T1000 (cell line): ENCODE data around the gene RAB9B.

Experiments used
- DNase-seq: peaks from one replicate; lab custom pipeline; 2025; ENCODE audit warnings: mixed read lengths; lab: John Stamatoyannopoulos, UW

Gene RAB9B

GRCh38 chrX:103811858-103812257 is 20.2 kb downstream of the RAB9B start:
- no peak for DNase-seq

- no peak for DNase-seq
These were observed 25.1 kb downstream of the RAB9B start for GRCh38 chrX:103806862-103807474.

- no peak for DNase-seq
These were observed 26.2 kb downstream of the RAB9B start for GRCh38 chrX:103805860-103806259.

GRCh38 chrX:103800318-103800717 is 31.7 kb downstream of the RAB9B start:
- no peak for DNase-seq

- DNase-seq = no peak
These were observed 34.4 kb downstream of the RAB9B start for GRCh38 chrX:103797691-103798090.

GRCh38 chrX:103794119-103794518 is 37.9 kb downstream of the RAB9B start:
- no peak for DNase-seq

- no peak for DNase-seq
These were observed 38.5 kb downstream of the RAB9B start for GRCh38 chrX:103793545-103793940.

GRCh38 chrX:103792916-103793544 is 39.0 kb downstream of the RAB9B start:
- DNase-seq = no peak

- no peak for DNase-seq
These were observed 40.1 kb downstream of the RAB9B start for GRCh38 chrX:103791826-103792485.

- DNase-seq = no peak
These were observed 40.8 kb downstream of the RAB9B start for GRCh38 chrX:103791228-103791627.

- DNase-seq = no peak
These were observed 43.1 kb downstream of the RAB9B start for GRCh38 chrX:103789004-103789403.

GRCh38 chrX:103783971-103784370 is 48.1 kb downstream of the RAB9B start:
- DNase-seq = no peak

GRCh38 chrX:103783196-103783595 is 48.9 kb downstream of the RAB9B start:
- no peak for DNase-seq

GRCh38 chrX:103782640-103783039 is 49.4 kb downstream of the RAB9B start:
- DNase-seq = no peak

GRCh38 chrX:103781706-103782105 is 50.4 kb downstream of the RAB9B start:
- DNase-seq = no peak

- DNase-seq = no peak
These were observed 51.0 kb downstream of the RAB9B start for GRCh38 chrX:103781062-103781402.

- no peak for DNase-seq
These were observed 51.6 kb downstream of the RAB9B start for GRCh38 chrX:103780336-103781061.

GRCh38 chrX:103779141-103779789 is 52.8 kb downstream of the RAB9B start:
- DNase-seq = no peak

- DNase-seq = no peak
These were observed 55.5 kb downstream of the RAB9B start, which contains the start of gene PLP1 for GRCh38 chrX:103776546-103776945. Gene PLP1 (plus strand): TSS chrX:103776840. CDS start chrX:103776996, 156 bp downstream.

GRCh38 chrX:103774070-103774642 is 57.9 kb downstream of the RAB9B start:
- no peak for DNase-seq

- no peak for DNase-seq
These were observed 58.6 kb downstream of the RAB9B start for GRCh38 chrX:103773445-103773844.
